ENCODE data around the gene GPR65.

DNA sequence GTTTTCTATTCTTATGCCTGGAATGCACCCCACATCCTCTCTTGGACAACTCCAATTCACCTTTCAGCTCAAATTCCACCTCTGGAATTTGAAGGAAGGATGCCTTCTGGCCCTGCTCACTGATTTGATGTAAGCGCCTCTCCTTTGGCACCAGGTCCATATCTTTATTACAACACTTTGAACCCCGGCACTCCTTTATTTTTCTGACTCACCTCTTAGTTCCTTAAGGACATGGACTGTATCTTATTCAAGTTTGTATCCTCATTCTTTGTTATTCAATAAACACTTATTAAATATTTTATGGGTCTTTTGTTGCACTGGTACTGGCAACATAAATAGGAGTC, 15.0 kb upstream of the GPR65 start:
- TF ChIP-seq, protein P1, sequence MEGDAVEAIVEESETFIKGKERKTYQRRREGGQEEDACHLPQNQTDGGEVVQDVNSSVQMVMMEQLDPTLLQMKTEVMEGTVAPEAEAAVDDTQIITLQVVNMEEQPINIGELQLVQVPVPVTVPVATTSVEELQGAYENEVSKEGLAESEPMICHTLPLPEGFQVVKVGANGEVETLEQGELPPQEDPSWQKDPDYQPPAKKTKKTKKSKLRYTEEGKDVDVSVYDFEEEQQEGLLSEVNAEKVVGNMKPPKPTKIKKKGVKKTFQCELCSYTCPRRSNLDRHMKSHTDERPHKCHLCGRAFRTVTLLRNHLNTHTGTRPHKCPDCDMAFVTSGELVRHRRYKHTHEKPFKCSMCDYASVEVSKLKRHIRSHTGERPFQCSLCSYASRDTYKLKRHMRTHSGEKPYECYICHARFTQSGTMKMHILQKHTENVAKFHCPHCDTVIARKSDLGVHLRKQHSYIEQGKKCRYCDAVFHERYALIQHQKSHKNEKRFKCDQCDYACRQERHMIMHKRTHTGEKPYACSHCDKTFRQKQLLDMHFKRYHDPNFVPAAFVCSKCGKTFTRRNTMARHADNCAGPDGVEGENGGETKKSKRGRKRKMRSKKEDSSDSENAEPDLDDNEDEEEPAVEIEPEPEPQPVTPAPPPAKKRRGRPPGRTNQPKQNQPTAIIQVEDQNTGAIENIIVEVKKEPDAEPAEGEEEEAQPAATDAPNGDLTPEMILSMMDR (conservative IDR thresholded peaks at IDR 0.05; ENCODE audit: low read length) = no peak
- TF ChIP-seq EZH2phosphoT487 (IDR thresholded peaks at IDR 0.05; ENCODE audit: borderline replicate concordance, low read depth, low read length) = no peak
